Measurements from ENCODE around the gene RIC3. TPM values are rescaled to one million over a fixed set of nuclear protein-coding genes. Genes with fewer than 3 reads are reported as not detected.

The RIC3 gene
- total and polyA plus RNA-seq, 7 donors, result 0.23 to 34.9 (median 14.7) TPM; not detected in 1

- TF ChIP-seq POLR2AphosphoS5 (IDR thresholded peaks at IDR 0.05), result no peak
- TF ChIP-seq CTCF (IDR thresholded peaks at IDR 0.05), result no peak
- TF ChIP-seq EP300 (IDR thresholded peaks at IDR 0.05), result no peak
- no peak for TF ChIP-seq POLR2A (IDR thresholded peaks at IDR 0.05)
- Histone ChIP-seq H3K9me3 (no peaks in the 10 kb centered on the region), H3K27ac (no peak overlapping the region), H3K36me3 (peaks cover 0 to 10% (median 0%) of the 10 kb centered on the region in 4 donors), H3K27me3 (no peaks in the 10 kb centered on the region), H3K4me3 (no peak overlapping the region), H3K4me1 (no peaks in the 10 kb centered on the region)
- WGBS, 2 donors, result 82 to 98% methylated on average over 1 of the region's 1 CpG
- DNase-seq, result no peak
- intact Hi-C loops (cut with DNase I), result no loop called here
These were observed 46.6 kb downstream of the RIC3 start for GRCh38 chr11:8122173-8122764.

- TF ChIP-seq CTCF (IDR thresholded peaks at IDR 0.05), result no peak
- no peak for TF ChIP-seq EP300 (IDR thresholded peaks at IDR 0.05)
- no peak for TF ChIP-seq POLR2AphosphoS5 (IDR thresholded peaks at IDR 0.05)
- TF ChIP-seq POLR2A (IDR thresholded peaks at IDR 0.05), result no peak
- Histone ChIP-seq H3K27ac (peak overlapping the region in 1 of 4 donors; percentile 45), H3K27me3 (no peaks in the 10 kb centered on the region), H3K9me3 (no peaks in the 10 kb centered on the region), H3K36me3 (peaks cover 0 to 35% (median 0%) of the 10 kb centered on the region in 4 donors), H3K4me3 (no peak overlapping the region), H3K4me1 (peaks cover 0 to 21% (median 12%) of the 10 kb centered on the region in 4 donors)
- DNase-seq, result no peak
- intact Hi-C loops (cut with DNase I), result no loop called here
- WGBS, 2 donors, result 77 to 90% methylated on average over 8 of the region's 8 CpGs
These were observed 57.2 kb downstream of the RIC3 start for GRCh38 chr11:8111636-8112035.

GRCh38 chr11:8110396-8110795 lies 58.4 kb downstream of the RIC3 start:
- no peak for DNase-seq
- Histone ChIP-seq H3K9me3 (no peaks in the 10 kb centered on the region), H3K4me1 (peaks cover 0 to 21% (median 12%) of the 10 kb centered on the region in 4 donors), H3K27me3 (no peaks in the 10 kb centered on the region), H3K36me3 (peaks cover 0 to 47% (median 0%) of the 10 kb centered on the region in 4 donors), H3K4me3 (no peak overlapping the region), H3K27ac (peak overlapping the region in 1 of 4 donors; percentile 45)
- TF ChIP-seq CTCF (IDR thresholded peaks at IDR 0.05) (no peak), POLR2AphosphoS5 (IDR thresholded peaks at IDR 0.05) (no peak), POLR2A (IDR thresholded peaks at IDR 0.05) (no peak), EP300 (IDR thresholded peaks at IDR 0.05) (no peak)
- intact Hi-C loops (cut with DNase I), result no loop called here
- 74 to 88% methylated on average over 4 of the region's 4 CpGs for WGBS, 2 donors

GRCh38 chr11:8109675-8110074 lies 59.1 kb downstream of the RIC3 start:
- Histone ChIP-seq H3K4me3 (no peak overlapping the region), H3K27ac (no peak overlapping the region), H3K9me3 (no peaks in the 10 kb centered on the region), H3K4me1 (peaks cover 0 to 21% (median 12%) of the 10 kb centered on the region in 4 donors), H3K36me3 (peaks cover 0 to 53% (median 0%) of the 10 kb centered on the region in 4 donors), H3K27me3 (no peaks in the 10 kb centered on the region)
- intact Hi-C loops (cut with DNase I), result no loop called here
- TF ChIP-seq POLR2A (IDR thresholded peaks at IDR 0.05) (no peak), EP300 (IDR thresholded peaks at IDR 0.05) (no peak)
- no peak for DNase-seq

GRCh38 chr11:8108421-8108820 lies 60.4 kb downstream of the RIC3 start:
- intact Hi-C loops (cut with DNase I), result no loop called here
- DNase-seq, result no peak
- 46 to 90% methylated on average over 2 of the region's 2 CpGs for WGBS, 2 donors
- Histone ChIP-seq H3K27me3 (no peaks in the 10 kb centered on the region), H3K4me1 (peaks cover 0 to 19% (median 12%) of the 10 kb centered on the region in 4 donors), H3K4me3 (no peak overlapping the region), H3K36me3 (peaks cover 0 to 64% (median 4%) of the 10 kb centered on the region in 4 donors), H3K9me3 (no peaks in the 10 kb centered on the region), H3K27ac (no peak overlapping the region)
- TF ChIP-seq CTCF (IDR thresholded peaks at IDR 0.05) (no peak), EP300 (IDR thresholded peaks at IDR 0.05) (no peak), POLR2A (IDR thresholded peaks at IDR 0.05) (no peak), POLR2AphosphoS5 (IDR thresholded peaks at IDR 0.05) (no peak)
